Lower lobe of right lung (tissue), 2 donors: Measurements from ENCODE around the gene LAMA3. TPM values are rescaled to one million over a fixed set of nuclear protein-coding genes. Genes with fewer than 3 reads are reported as not detected.

ENCODE experiments used
- ATAC-seq, 2 donors: fragments of 200-7000 bp; cut with Tn5 transposase; one replicate each; pipeline ENCODE4 v1.9.1; 2020 to 2022; ENCODE audit warnings: mild to moderate bottlenecking in 2 of 2, moderate library complexity in 2 of 2
- DNase-seq: peaks from one replicate; pipeline ENCODE4 v3.0.0-alpha.2; 2020
- H3K27ac ChIP-seq: fragments of 200-600 bp; one replicate; pipeline ENCODE4 v1.8.0; 2022
- H3K27me3 ChIP-seq: fragments of 200-600 bp; one replicate; pipeline ENCODE4 v1.8.0; 2022; ENCODE audit warnings: low read depth
- H3K36me3 ChIP-seq: fragments of 200-600 bp; one replicate; pipeline ENCODE4 v1.8.0; 2022; ENCODE audit warnings: mild to moderate bottlenecking
- H3K4me1 ChIP-seq: fragments of 200-600 bp; one replicate; pipeline ENCODE4 v1.8.0; 2022
- H3K4me3 ChIP-seq: fragments of 200-600 bp; one replicate; pipeline ENCODE4 v1.8.0; 2022; ENCODE audit warnings: mild to moderate bottlenecking
- H3K9me3 ChIP-seq: fragments of 200-600 bp; one replicate; pipeline ENCODE4 v1.8.0; 2022
- intact Hi-C: fragments of 100-400 bp; cut with DNase I; formaldehyde crosslinking; loops from one replicate; pipeline ENCODE4 v1.11.0; 2022
- total RNA-seq: library from RNA; stranded (reverse); fragmentation: NEBNext Ultra II Directional; extraction: Animal tissue kit (Norgen Biotek cat#: 25700); gene quantifications from one replicate; pipeline ENCODE4 v1.2.1, GENCODE V29; 2021
- TF ChIP-seq, protein P1 (sequence below): fragments of 200-600 bp; IDR thresholded peaks from one replicate; pipeline ENCODE4 v1.8.0; 2022; ENCODE audit warnings: antibody characterized with exemption, mild to moderate bottlenecking
- donor health status: DM: no; HTN: yes; CAD: no; lungs with severe emphysema.

The LAMA3 gene
- total RNA-seq, 1 donor from 2014 or later, result 89.1 TPM

DNA sequence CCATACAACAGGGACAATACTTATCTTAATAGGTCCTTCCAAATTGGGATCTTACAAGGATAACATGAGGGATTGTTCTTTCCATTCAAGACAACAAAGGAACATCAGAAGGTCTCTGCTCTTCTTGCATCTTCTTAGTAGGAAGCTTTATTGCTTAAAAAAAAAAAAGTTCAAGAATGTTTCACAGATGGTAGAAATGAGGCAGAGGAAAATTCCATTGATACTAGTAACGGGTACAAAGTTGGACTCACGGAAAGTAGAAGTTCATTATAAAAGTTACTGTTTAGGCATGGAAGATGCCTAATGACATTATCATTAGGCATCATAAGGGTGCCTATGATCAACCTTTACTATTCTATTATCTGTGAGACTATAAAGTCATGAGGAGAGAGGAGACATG is 136.2 kb downstream of the LAMA3 start:
- no peak for DNase-seq
- H3K4me1 ChIP-seq, result peaks cover 9% of the 10 kb centered on the region
- no peak for ATAC-seq
- H3K36me3 ChIP-seq, result peaks cover 7% of the 10 kb centered on the region
- TF ChIP-seq, protein P1, sequence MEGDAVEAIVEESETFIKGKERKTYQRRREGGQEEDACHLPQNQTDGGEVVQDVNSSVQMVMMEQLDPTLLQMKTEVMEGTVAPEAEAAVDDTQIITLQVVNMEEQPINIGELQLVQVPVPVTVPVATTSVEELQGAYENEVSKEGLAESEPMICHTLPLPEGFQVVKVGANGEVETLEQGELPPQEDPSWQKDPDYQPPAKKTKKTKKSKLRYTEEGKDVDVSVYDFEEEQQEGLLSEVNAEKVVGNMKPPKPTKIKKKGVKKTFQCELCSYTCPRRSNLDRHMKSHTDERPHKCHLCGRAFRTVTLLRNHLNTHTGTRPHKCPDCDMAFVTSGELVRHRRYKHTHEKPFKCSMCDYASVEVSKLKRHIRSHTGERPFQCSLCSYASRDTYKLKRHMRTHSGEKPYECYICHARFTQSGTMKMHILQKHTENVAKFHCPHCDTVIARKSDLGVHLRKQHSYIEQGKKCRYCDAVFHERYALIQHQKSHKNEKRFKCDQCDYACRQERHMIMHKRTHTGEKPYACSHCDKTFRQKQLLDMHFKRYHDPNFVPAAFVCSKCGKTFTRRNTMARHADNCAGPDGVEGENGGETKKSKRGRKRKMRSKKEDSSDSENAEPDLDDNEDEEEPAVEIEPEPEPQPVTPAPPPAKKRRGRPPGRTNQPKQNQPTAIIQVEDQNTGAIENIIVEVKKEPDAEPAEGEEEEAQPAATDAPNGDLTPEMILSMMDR, result no peak
- H3K27me3 ChIP-seq, result no peaks in the 10 kb centered on the region
- H3K9me3 ChIP-seq, result no peaks in the 10 kb centered on the region
- H3K27ac ChIP-seq, result peak overlapping the region; percentile 48
- no peak overlapping the region for H3K4me3 ChIP-seq
- intact Hi-C loops, result no loop called here

DNA sequence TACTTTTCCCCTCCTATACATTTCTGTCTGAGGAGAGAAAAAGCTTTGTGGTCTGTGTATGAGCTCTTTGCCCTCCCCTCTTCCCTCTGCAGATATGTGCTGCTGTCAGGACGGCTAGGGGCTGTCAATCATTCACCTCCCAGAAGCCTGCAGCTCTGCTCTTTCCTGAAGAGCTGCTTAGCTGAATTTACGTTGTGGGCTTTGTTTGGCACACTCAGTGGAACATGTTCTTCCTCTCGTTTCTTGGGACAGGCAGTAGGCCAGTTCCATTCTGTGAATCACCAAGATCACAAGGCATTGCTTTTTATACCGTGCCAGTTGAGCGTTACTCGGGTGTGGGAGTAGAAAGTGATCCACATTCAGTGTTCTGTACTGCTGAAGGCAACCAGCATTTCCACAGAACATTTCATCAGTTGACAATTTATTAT is 136.7 kb downstream of the LAMA3 start:
- no peak overlapping the region for H3K4me3 ChIP-seq
- H3K36me3 ChIP-seq, result peaks cover 6% of the 10 kb centered on the region
- no peaks in the 10 kb centered on the region for H3K9me3 ChIP-seq
- H3K27ac ChIP-seq, result peak overlapping the region; percentile 48
- no peak for DNase-seq
- H3K27me3 ChIP-seq, result no peaks in the 10 kb centered on the region
- TF ChIP-seq, protein P1, result no peak
- intact Hi-C loops, result no loop called here
- peak; percentile 71 to 76 for ATAC-seq
- peaks cover 9% of the 10 kb centered on the region for H3K4me1 ChIP-seq

DNA sequence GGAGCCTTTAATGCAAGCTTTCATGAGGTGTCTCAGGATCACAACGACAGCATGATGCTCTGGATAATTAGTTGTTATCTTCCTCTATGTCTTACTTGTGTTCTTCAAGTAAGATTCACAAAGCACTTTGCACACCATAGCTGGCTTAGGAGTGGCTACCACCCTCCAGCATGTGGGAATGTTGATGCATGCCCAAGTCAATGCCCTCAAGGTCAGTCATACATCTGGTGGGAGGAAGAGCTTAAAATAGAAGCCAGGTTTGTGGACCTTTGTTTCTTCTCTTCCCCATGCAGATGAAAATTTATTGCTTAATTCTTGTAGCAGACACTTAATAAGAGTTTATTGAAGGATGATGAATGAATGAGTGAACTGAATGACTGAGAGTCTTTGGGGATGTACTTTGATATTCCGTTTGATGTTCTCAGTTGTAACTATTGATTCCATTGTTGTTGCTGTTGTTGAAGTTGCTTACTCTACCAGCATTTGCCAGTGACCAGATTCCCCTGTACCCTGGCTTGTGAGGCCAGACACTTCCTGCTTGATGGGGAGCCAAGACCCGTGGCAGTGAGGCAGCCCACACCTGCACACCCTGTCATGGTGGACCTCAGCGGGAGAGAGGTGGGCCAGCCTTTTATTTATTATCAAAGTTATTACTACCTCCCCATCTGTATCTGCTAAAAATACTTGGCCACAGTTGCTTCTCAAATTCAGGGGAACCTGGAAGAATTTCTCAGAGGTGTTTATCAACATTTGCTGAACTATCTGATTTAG is 137.8 kb downstream of the LAMA3 start:
- no peak overlapping the region for H3K4me3 ChIP-seq
- H3K36me3 ChIP-seq, result no peaks in the 10 kb centered on the region
- peaks cover 9% of the 10 kb centered on the region for H3K4me1 ChIP-seq
- no peak for DNase-seq
- intact Hi-C loops, result no loop called here
- H3K27ac ChIP-seq, result peak overlapping the region; percentile 48
- no peak for ATAC-seq
- TF ChIP-seq, protein P1, result no peak
- H3K27me3 ChIP-seq, result no peaks in the 10 kb centered on the region
- H3K9me3 ChIP-seq, result no peaks in the 10 kb centered on the region

DNA sequence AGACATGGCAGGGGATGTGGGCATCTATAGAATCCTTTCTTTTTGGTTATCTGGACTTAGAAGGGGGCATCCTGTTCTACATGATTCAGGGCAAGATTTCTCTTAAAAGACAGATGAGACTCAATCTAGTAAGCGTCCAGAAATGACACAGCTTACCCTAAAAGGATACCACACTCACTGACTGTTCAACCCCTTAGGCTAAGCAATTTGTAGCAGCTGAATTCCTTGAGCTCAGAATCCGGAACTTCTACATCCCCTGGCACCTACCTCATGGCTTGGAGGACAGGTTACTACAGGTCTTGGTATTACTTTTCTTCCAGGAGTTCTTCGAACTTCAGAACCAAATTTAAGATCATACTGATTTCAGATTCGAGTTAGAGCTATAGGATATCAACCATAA is 138.4 kb downstream of the LAMA3 start:
- Histone ChIP-seq H3K36me3 (no peaks in the 10 kb centered on the region), H3K27me3 (no peaks in the 10 kb centered on the region), H3K27ac (no peak overlapping the region), H3K4me1 (peaks cover 9% of the 10 kb centered on the region), H3K4me3 (no peak overlapping the region), H3K9me3 (no peaks in the 10 kb centered on the region)
- intact Hi-C loops, result no loop called here
- TF ChIP-seq, protein P1, result no peak
- DNase-seq (no peak), ATAC-seq (no peak)

DNA sequence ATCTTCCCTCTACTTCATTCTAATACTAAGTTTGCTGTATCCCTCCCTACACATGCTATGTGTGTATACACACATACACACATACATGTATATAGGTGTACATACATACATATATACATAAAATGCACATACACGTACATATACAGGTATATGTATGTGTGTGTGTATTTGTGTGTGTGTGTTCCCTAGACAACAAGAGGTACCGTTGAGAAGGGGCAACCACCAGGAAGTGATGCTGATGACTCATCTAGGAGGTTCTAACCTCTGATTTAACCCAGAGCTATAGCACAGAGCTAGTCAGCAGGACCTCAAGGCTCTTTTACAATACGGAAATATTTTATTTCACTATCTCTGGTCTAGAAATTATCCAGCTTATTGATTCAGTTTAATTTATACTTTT is 139.2 kb downstream of the LAMA3 start:
- ATAC-seq (peak; percentile 72 to 84), DNase-seq (no peak)
- intact Hi-C loops, result no loop called here
- Histone ChIP-seq H3K4me1 (peaks cover 9% of the 10 kb centered on the region), H3K27ac (no peak overlapping the region), H3K36me3 (no peaks in the 10 kb centered on the region), H3K9me3 (no peaks in the 10 kb centered on the region), H3K4me3 (no peak overlapping the region), H3K27me3 (no peaks in the 10 kb centered on the region)
- TF ChIP-seq, protein P1, result no peak
